IMR-90 (cell line): ENCODE results near the gene DGAT2. TPM values are rescaled to one million over a fixed set of nuclear protein-coding genes. Genes with fewer than 3 reads are reported as not detected.

Experiments
- ATAC-seq: fragments of 200-7000 bp; cut with Tn5 transposase; 2 replicates; pipeline ENCODE4 v1.9.1; 2020; ENCODE audit warnings: low read depth, mild to moderate bottlenecking, moderate library complexity
- BruUV-seq: library from RNA; stranded (reverse); fragments of 400-500 nt; replicated peaks from 2 replicates; lab custom pipeline; 2021; lab: Mats Ljungman, UMichigan
- CTCF ChIA-PET: fragments of 300-600 bp; formaldehyde crosslinking; extraction: SDS; loops from one replicate; lab custom pipeline; 2021; ENCODE audit warnings: antibody characterized with exemption; lab: Yijun Ruan, JAX
- POLR2A ChIA-PET: fragments of 300-600 bp; sonication (Branson Sonifier 250); formaldehyde crosslinking; loops from one replicate; lab custom pipeline; 2022; ENCODE audit warnings: antibody characterized with exemption; ENCODE audit not compliant: unreplicated experiment; lab: Charles Lee
- DNase-seq: peaks from one replicate; pipeline ENCODE4 v3.0.0; 2013
- H2AFZ ChIP-seq: replicated peaks from 2 replicates; pipeline ENCODE3; 2013; ENCODE audit warnings: low read length, mild to moderate bottlenecking; ENCODE audit not compliant: poor library complexity
- H2AK5ac ChIP-seq: 2 replicates; pipeline ENCODE4 v1.6.1; 2013; ENCODE audit warnings: low read depth, low read length, inconsistent platforms
- H2AK9ac ChIP-seq: replicated peaks from 2 replicates; pipeline ENCODE3; 2013; ENCODE audit warnings: mild to moderate bottlenecking, low read depth, low read length, moderate library complexity; ENCODE audit not compliant: poor library complexity
- H2BK120ac ChIP-seq: 2 replicates; pipeline ENCODE4 v1.6.1; 2013; ENCODE audit warnings: low read depth, low read length, inconsistent platforms
- H2BK15ac ChIP-seq: 3 replicates; pipeline ENCODE4 v1.6.1; 2013; ENCODE audit warnings: low read depth, low read length, inconsistent platforms
- H2BK20ac ChIP-seq: 2 replicates; pipeline ENCODE4 v1.6.1; 2013; ENCODE audit warnings: low read depth, mild to moderate bottlenecking, inconsistent platforms, low read length, moderate library complexity
- H2BK5ac ChIP-seq: 2 replicates; pipeline ENCODE4 v1.6.1; 2013; ENCODE audit warnings: mild to moderate bottlenecking, low read depth, low read length, inconsistent platforms; ENCODE audit not compliant: poor library complexity, severe bottlenecking
- H3K14ac ChIP-seq: replicated peaks from 2 replicates; pipeline ENCODE4 v1.6.1; 2013; ENCODE audit warnings: low read depth, low read length, inconsistent platforms
- H3K18ac ChIP-seq: 2 replicates; pipeline ENCODE4 v1.6.1; 2013; ENCODE audit warnings: low read depth, low read length, control low read depth
- H3K23ac ChIP-seq: 2 replicates; pipeline ENCODE4 v1.6.1; 2013; ENCODE audit warnings: low read depth, low read length, inconsistent platforms
- H3K27ac ChIP-seq: 2 replicates; pipeline ENCODE4 v1.5.1; 2013; ENCODE audit warnings: mild to moderate bottlenecking, control low read depth, low read length; ENCODE audit not compliant: insufficient read depth
- H3K27me3 ChIP-seq: 2 replicates; pipeline ENCODE4 v1.6.1; 2013; ENCODE audit warnings: low read length; ENCODE audit not compliant: control insufficient read depth, insufficient read depth
- H3K36me3 ChIP-seq: 2 replicates; pipeline ENCODE4 v1.6.1; 2013; ENCODE audit warnings: low read length, mixed read lengths; ENCODE audit not compliant: control insufficient read depth, insufficient read depth
- H3K4ac ChIP-seq: 2 replicates; pipeline ENCODE4 v1.6.1; 2013; ENCODE audit warnings: low read depth, low read length, inconsistent platforms
- H3K4me1 ChIP-seq: 2 replicates; pipeline ENCODE4 v1.6.1; 2013; ENCODE audit warnings: low read length, mixed read lengths; ENCODE audit not compliant: control insufficient read depth, insufficient read depth
- H3K4me2 ChIP-seq: 2 replicates; pipeline ENCODE4 v1.6.1; 2013; ENCODE audit warnings: low read depth, mild to moderate bottlenecking, control low read depth, low read length, moderate library complexity
- H3K4me3 ChIP-seq: 2 replicates; pipeline ENCODE4 v1.5.1; 2013; ENCODE audit warnings: low read depth, mild to moderate bottlenecking, control low read depth, low read length, moderate library complexity; ENCODE audit not compliant: insufficient read depth
- H3K56ac ChIP-seq: 2 replicates; pipeline ENCODE4 v1.6.1; 2013; ENCODE audit warnings: low read length, inconsistent platforms; ENCODE audit not compliant: insufficient read depth; ENCODE audit errors: extremely low read depth
- H3K79me1 ChIP-seq, 2 experiments: 2 replicates each; pipeline ENCODE4 v1.6.1; 2013; ENCODE audit warnings: low read length in 2 of 2, inconsistent platforms in 1 of 2, low read depth in 1 of 2
- H3K9ac ChIP-seq: 2 replicates; pipeline ENCODE4 v1.6.1; 2013; ENCODE audit warnings: low read depth, low read length, control low read depth
- H3K9me1 ChIP-seq: 2 replicates; pipeline ENCODE4 v1.6.1; 2013; ENCODE audit warnings: low read length, inconsistent platforms; ENCODE audit not compliant: insufficient read depth
- H3K9me3 ChIP-seq: 2 replicates; pipeline ENCODE4 v1.6.1; 2013; ENCODE audit warnings: low read length; ENCODE audit not compliant: control insufficient read depth, insufficient read depth
- H4K20me1 ChIP-seq: 2 replicates; pipeline ENCODE4 v1.6.1; 2013; ENCODE audit warnings: low read length, inconsistent platforms; ENCODE audit not compliant: insufficient read depth
- H4K5ac ChIP-seq: 2 replicates; pipeline ENCODE4 v1.6.1; 2013; ENCODE audit warnings: mild to moderate bottlenecking, low read depth, low read length, control low read depth
- H4K8ac ChIP-seq, 2 experiments: 2 replicates each; pipeline ENCODE4 v1.6.1; 2013; ENCODE audit warnings: low read depth in 2 of 2, low read length in 2 of 2, control low read depth in 1 of 2, inconsistent platforms in 1 of 2
- H4K91ac ChIP-seq: 2 replicates; pipeline ENCODE4 v1.6.1; 2013; ENCODE audit warnings: low read depth, low read length, inconsistent platforms; ENCODE audit not compliant: insufficient read depth
- CEBPB ChIP-seq: IDR thresholded peaks from 2 replicates; pipeline ENCODE4 v1.6.1; 2012; ENCODE audit warnings: low read depth, low read length, improper control_type of control experiment
- FOS ChIP-seq: fragments of 150-350 bp; IDR thresholded peaks from 2 replicates; pipeline ENCODE4 v1.6.1; 2016; ENCODE audit warnings: low read depth, low read length
- NFE2L2 ChIP-seq: fragments of 150-350 bp; IDR thresholded peaks from 2 replicates; pipeline ENCODE4 v1.6.1; 2016; ENCODE audit warnings: low read depth, mild to moderate bottlenecking, low read length
- POLR2A ChIP-seq: IDR thresholded peaks from 2 replicates; pipeline ENCODE4 v1.6.1; 2012; ENCODE audit warnings: mild to moderate bottlenecking, low read depth, low read length
- RAD21 ChIP-seq: IDR thresholded peaks from 2 replicates; pipeline ENCODE4 v1.6.1; 2012; ENCODE audit warnings: low read length, improper control_type of control experiment
- RCOR1 ChIP-seq: IDR thresholded peaks from 2 replicates; pipeline ENCODE4 v1.6.1; 2012; ENCODE audit warnings: mild to moderate bottlenecking, low read length, improper control_type of control experiment; ENCODE audit not compliant: insufficient replicate concordance
- SMC3 ChIP-seq: fragments of 150-350 bp; IDR thresholded peaks from 2 replicates; pipeline ENCODE4 v1.6.1; 2016; ENCODE audit warnings: low read depth, mild to moderate bottlenecking, antibody characterized with exemption, low read length, moderate library complexity
- WGBS, 2 experiments: methylation state at CpG; one replicate each; pipeline versions ENCODE4 v1.1.5 to v1.1.7; 2013; ENCODE audit warnings: missing lambda C conversion rate in 2 of 2; ENCODE audit not compliant: insufficient read length in 1 of 2; ENCODE audit errors: extremely low coverage in 2 of 2; 5-methylcytosine and 5-hydroxymethylcytosine counted together
- dilution Hi-C: fragments of 300-500 bp; cut with HindIII; formaldehyde crosslinking; loops from one replicate; pipeline ENCODE4 v1.14.3; 2018; ENCODE audit warnings: low sequenced_read_pairs; ENCODE audit not compliant: unreplicated experiment
- in situ Hi-C: fragments of 300-500 bp; cut with MboI; formaldehyde crosslinking; loops from 3 replicates; pipeline ENCODE4 v1.14.3; 2019; ENCODE audit warnings: low sequenced_read_pairs, inconsistent platforms, mixed read lengths
- intact Hi-C: fragments of 100-400 bp; cut with micrococcal nuclease; formaldehyde crosslinking; loops from 2 replicates; pipeline ENCODE4 v1.10.0; 2022
- polyA plus RNA-seq, 3 experiments: library from polyadenylated mRNA; depleted of rRNA; stranded (reverse); fragments of >200 nt; gene quantifications; 2 replicates each; pipeline ENCODE4 v1.2.3, GENCODE V29; 2012; ENCODE audit warnings: low replicate concordance in 1 of 3
- total RNA-seq: library from RNA; depleted of rRNA; stranded (reverse); fragments of >200 nt; gene quantifications from 2 replicates; pipeline ENCODE4 v1.2.3, GENCODE V29; 2012
- TF ChIP-seq, protein P1 (sequence below): fragments of 150-350 bp; IDR thresholded peaks from 2 replicates; pipeline ENCODE4 v1.6.1; 2016; ENCODE audit warnings: low read depth, mild to moderate bottlenecking, low read length, moderate library complexity, borderline replicate concordance
- TF ChIP-seq, protein P2 (sequence below): fragments of 150-350 bp; IDR thresholded peaks from 2 replicates; pipeline ENCODE4 v1.6.1; 2017; ENCODE audit warnings: mild to moderate bottlenecking, antibody characterized with exemption, low read length, low read depth
- TF ChIP-seq, protein P3 (sequence below): conservative IDR thresholded peaks from 2 replicates; pipeline ENCODE4 v1.5.1; 2012; ENCODE audit warnings: mild to moderate bottlenecking, low read depth, low read length, improper control_type of control experiment

DGAT2 gene
- total and polyA plus RNA-seq, 2 of the 4 experiments (the other 2 are of a cell fraction): 2.3 to 2.4 TPM

DNA sequence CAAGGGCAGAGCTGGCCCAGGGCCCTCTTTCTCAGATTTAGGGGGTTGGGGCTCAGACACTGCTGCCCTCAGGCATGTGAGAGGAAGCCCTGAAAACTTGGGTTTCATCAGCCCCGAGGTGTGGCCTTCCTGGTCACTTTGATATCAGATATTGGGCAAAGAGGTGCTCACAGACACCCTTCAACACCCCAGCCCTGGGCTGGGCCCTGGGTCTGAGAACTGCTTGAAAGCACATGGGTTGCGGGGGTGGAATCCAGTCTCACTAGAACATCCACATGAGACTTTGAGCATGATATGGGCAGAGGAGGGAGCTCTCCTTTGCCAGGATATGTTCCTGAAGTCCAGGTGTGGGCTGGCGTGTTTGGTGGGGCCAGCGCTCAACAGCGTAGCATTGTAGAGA, 10.4 kb downstream of the DGAT2 start:
- no peaks in the 10 kb centered on the region for H4K20me1 ChIP-seq
- no peak overlapping the region for H3K27ac ChIP-seq
- in situ Hi-C loops: no loop called here
- no peaks in the 10 kb centered on the region for H3K9me3 ChIP-seq
- H2BK120ac ChIP-seq: no peak overlapping the region
- peaks cover 12% of the 10 kb centered on the region; the same call in 1 of the 2 replicates for H3K27me3 ChIP-seq
- H4K8ac ChIP-seq: no peak overlapping the region
- DNase-seq: no peak
- ATAC-seq: no peak
- ChIA-PET POLR2A (no interaction called here), CTCF (no interaction called here)
- no peak overlapping the region for H2BK5ac ChIP-seq
- H2AFZ ChIP-seq: no peak overlapping the region
- H2BK20ac ChIP-seq: no peak overlapping the region
- no peak overlapping the region for H4K5ac ChIP-seq
- WGBS, 2 experiments: no CpG with 5 or more reads among the region's 5 CpGs
- no peaks in the 10 kb centered on the region for H3K4me1 ChIP-seq
- BruUV-seq: no TSS peak
- H4K91ac ChIP-seq: no peak overlapping the region
- H3K4me3 ChIP-seq: no peak overlapping the region
- intact Hi-C loops: no loop called here
- H3K9ac ChIP-seq: no peak overlapping the region
- TF ChIP-seq, protein P1, sequence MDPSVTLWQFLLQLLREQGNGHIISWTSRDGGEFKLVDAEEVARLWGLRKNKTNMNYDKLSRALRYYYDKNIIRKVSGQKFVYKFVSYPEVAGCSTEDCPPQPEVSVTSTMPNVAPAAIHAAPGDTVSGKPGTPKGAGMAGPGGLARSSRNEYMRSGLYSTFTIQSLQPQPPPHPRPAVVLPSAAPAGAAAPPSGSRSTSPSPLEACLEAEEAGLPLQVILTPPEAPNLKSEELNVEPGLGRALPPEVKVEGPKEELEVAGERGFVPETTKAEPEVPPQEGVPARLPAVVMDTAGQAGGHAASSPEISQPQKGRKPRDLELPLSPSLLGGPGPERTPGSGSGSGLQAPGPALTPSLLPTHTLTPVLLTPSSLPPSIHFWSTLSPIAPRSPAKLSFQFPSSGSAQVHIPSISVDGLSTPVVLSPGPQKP: no peak
- TF ChIP-seq, protein P2, sequence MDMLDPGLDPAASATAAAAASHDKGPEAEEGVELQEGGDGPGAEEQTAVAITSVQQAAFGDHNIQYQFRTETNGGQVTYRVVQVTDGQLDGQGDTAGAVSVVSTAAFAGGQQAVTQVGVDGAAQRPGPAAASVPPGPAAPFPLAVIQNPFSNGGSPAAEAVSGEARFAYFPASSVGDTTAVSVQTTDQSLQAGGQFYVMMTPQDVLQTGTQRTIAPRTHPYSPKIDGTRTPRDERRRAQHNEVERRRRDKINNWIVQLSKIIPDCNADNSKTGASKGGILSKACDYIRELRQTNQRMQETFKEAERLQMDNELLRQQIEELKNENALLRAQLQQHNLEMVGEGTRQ: no peak
- TF ChIP-seq FOS (no peak), SMC3 (no peak), RCOR1 (no peak), NFE2L2 (no peak), POLR2A (no peak), RAD21 (no peak), CEBPB (no peak)
- TF ChIP-seq, protein P3, sequence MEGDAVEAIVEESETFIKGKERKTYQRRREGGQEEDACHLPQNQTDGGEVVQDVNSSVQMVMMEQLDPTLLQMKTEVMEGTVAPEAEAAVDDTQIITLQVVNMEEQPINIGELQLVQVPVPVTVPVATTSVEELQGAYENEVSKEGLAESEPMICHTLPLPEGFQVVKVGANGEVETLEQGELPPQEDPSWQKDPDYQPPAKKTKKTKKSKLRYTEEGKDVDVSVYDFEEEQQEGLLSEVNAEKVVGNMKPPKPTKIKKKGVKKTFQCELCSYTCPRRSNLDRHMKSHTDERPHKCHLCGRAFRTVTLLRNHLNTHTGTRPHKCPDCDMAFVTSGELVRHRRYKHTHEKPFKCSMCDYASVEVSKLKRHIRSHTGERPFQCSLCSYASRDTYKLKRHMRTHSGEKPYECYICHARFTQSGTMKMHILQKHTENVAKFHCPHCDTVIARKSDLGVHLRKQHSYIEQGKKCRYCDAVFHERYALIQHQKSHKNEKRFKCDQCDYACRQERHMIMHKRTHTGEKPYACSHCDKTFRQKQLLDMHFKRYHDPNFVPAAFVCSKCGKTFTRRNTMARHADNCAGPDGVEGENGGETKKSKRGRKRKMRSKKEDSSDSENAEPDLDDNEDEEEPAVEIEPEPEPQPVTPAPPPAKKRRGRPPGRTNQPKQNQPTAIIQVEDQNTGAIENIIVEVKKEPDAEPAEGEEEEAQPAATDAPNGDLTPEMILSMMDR: no peak
- H3K56ac ChIP-seq: no peak overlapping the region
- no peaks in the 10 kb centered on the region for H3K36me3 ChIP-seq
- dilution Hi-C loops: no loop called here
- no peak overlapping the region for H3K18ac ChIP-seq
- H3K14ac ChIP-seq: no peak overlapping the region
- no peaks in the 10 kb centered on the region for H3K9me1 ChIP-seq
- no peak overlapping the region for H2AK5ac ChIP-seq
- H2BK15ac ChIP-seq: no peak overlapping the region
- no peaks in the 10 kb centered on the region for H3K79me1 ChIP-seq
- no peak overlapping the region for H3K4ac ChIP-seq
- no peak overlapping the region for H2AK9ac ChIP-seq
- no peak overlapping the region for H3K4me2 ChIP-seq
- no peak overlapping the region for H3K23ac ChIP-seq
